Chondrocyte (in vitro differentiated cells): Measurements from ENCODE around the gene TMEM106A. TPM values are rescaled to one million over a fixed set of nuclear protein-coding genes. Genes with fewer than 3 reads are reported as not detected.

Experiments
- DNase-seq: peaks from one replicate; pipeline ENCODE4 v3.0.0; 2021; ENCODE audit warnings: mixed read lengths, low spot score
- H3K27ac Mint-ChIP-seq: one replicate; pipeline ENCODE4 v1.8.0; 2021; ENCODE audit warnings: mild to moderate bottlenecking, moderate library complexity, mixed read lengths; ENCODE audit not compliant: unreplicated experiment
- H3K27me3 Mint-ChIP-seq: 2 replicates; pipeline ENCODE4 v1.8.0; 2021; ENCODE audit warnings: low read depth, mixed read lengths
- H3K36me3 Mint-ChIP-seq: 2 replicates; pipeline ENCODE4 v1.8.0; 2021; ENCODE audit warnings: low read depth, mixed read lengths
- H3K4me1 Mint-ChIP-seq: 2 replicates; pipeline ENCODE4 v1.8.0; 2021; ENCODE audit warnings: low read depth, mild to moderate bottlenecking, mixed read lengths
- H3K4me3 Mint-ChIP-seq: one replicate; pipeline ENCODE4 v1.8.0; 2021; ENCODE audit warnings: mild to moderate bottlenecking, moderate library complexity, mixed read lengths; ENCODE audit not compliant: unreplicated experiment
- H3K9me3 Mint-ChIP-seq: 2 replicates; pipeline ENCODE4 v1.8.0; 2021; ENCODE audit warnings: low read depth, mixed read lengths
- CTCF ChIP-seq: fragments of 200-600 bp; sonication (generic); IDR thresholded peaks from 2 replicates; pipeline ENCODE4 v1.5.0; 2021; ENCODE audit warnings: antibody characterized with exemption, mild to moderate bottlenecking, moderate library complexity
- total RNA-seq: library from RNA; stranded (reverse); gene quantifications from 3 replicates; pipeline ENCODE4 v1.2.1, GENCODE V29; 2021

TMEM106A gene
- total RNA-seq, 1 donor from 2014 or later = 16.4 TPM

GRCh38 chr17:43212641-43213490, 1.2 kb downstream of the TMEM106A start:
- Mint-ChIP-seq H3K27me3 (no peaks in the 10 kb centered on the region), H3K4me1 (peaks cover 33% of the 10 kb centered on the region), H3K4me3 (peak overlapping the region; percentile 98), H3K27ac (peak overlapping the region; percentile 97), H3K9me3 (no peaks in the 10 kb centered on the region), H3K36me3 (peaks cover 20% of the 10 kb centered on the region)
- DNase-seq = no peak
- no peak for TF ChIP-seq CTCF

GRCh38 chr17:43213545-43213944, 1.9 kb downstream of the TMEM106A start:
- no peak for DNase-seq

GRCh38 chr17:43215341-43215740, 3.7 kb downstream of the TMEM106A start:
- Mint-ChIP-seq H3K4me1 (peaks cover 36% of the 10 kb centered on the region), H3K36me3 (peaks cover 14% of the 10 kb centered on the region), H3K27ac (no peak overlapping the region), H3K9me3 (no peaks in the 10 kb centered on the region), H3K4me3 (no peak overlapping the region), H3K27me3 (no peaks in the 10 kb centered on the region)
- no peak for DNase-seq
- no peak for TF ChIP-seq CTCF

More at GRCh38 chr17:43213545-43213944, 1.9 kb downstream of the TMEM106A start:
- H3K27ac Mint-ChIP-seq = no peak overlapping the region
- no peak overlapping the region for H3K4me3 Mint-ChIP-seq
- peaks cover 33% of the 10 kb centered on the region for H3K4me1 Mint-ChIP-seq
- peaks cover 17% of the 10 kb centered on the region for H3K36me3 Mint-ChIP-seq
- H3K27me3 Mint-ChIP-seq = no peaks in the 10 kb centered on the region
- no peaks in the 10 kb centered on the region for H3K9me3 Mint-ChIP-seq
- no peak for TF ChIP-seq CTCF

- H3K27me3 Mint-ChIP-seq = no peaks in the 10 kb centered on the region
- H3K27ac Mint-ChIP-seq = no peak overlapping the region
- no peak overlapping the region for H3K4me3 Mint-ChIP-seq
- DNase-seq = peak; percentile 66
- H3K9me3 Mint-ChIP-seq = no peaks in the 10 kb centered on the region
- H3K36me3 Mint-ChIP-seq = peaks cover 15% of the 10 kb centered on the region
- no peak for TF ChIP-seq CTCF
- peaks cover 26% of the 10 kb centered on the region for H3K4me1 Mint-ChIP-seq
Measured at GRCh38 chr17:43216369-43216761, 4.7 kb downstream of the TMEM106A start.

GRCh38 chr17:43216762-43217613, 5.3 kb downstream of the TMEM106A start:
- DNase-seq = peak; percentile 27
- no peak overlapping the region for H3K4me3 Mint-ChIP-seq
- H3K9me3 Mint-ChIP-seq = no peaks in the 10 kb centered on the region
- no peak for TF ChIP-seq CTCF
- no peaks in the 10 kb centered on the region for H3K27me3 Mint-ChIP-seq
- H3K36me3 Mint-ChIP-seq = peaks cover 15% of the 10 kb centered on the region
- peaks cover 22% of the 10 kb centered on the region for H3K4me1 Mint-ChIP-seq
- no peak overlapping the region for H3K27ac Mint-ChIP-seq
